ENCODE measurements around the gene FXYD6. TPM values are rescaled to one million over a fixed set of nuclear protein-coding genes. Genes with fewer than 3 reads are reported as not detected.

Gene FXYD6
- polyA plus RNA-seq, 1 of the 3 experiments (the other 2 are of a cell fraction) = 1.4 TPM

- DNase-seq = no peak
- Histone ChIP-seq H3K4me3 (ENCODE audit: low read depth in 2 of 2, low read length in 1 of 2) (no peak overlapping the region), H3K4me1 (ENCODE audit: control insufficient read depth in 1 of 2, insufficient read depth in 2 of 2, low read depth in 1 of 2, low read length in 1 of 2) (peaks cover 0 to 5% of the 10 kb centered on the region in 2 experiments; a peak in 2 of 4 replicates), H3K36me3 (replicated peaks in 1 of 2; ENCODE audit: control insufficient read depth in 1 of 2, insufficient read depth in 2 of 2, low read length in 1 of 2) (no peaks in the 10 kb centered on the region), H3K79me2 (ENCODE audit: insufficient read depth) (no peaks in the 10 kb centered on the region), H3F3A (replicated peaks; ENCODE audit: insufficient read depth) (no peaks in the 10 kb centered on the region), H3K9me3 (no peaks in the 10 kb centered on the region), H3K4me2 (no peak overlapping the region), H3K27ac (ENCODE audit: low read depth in 2 of 2, low read length in 1 of 2) (no peak overlapping the region), H3K9ac (no peak overlapping the region), H2AFZ (ENCODE audit: low read depth) (no peak overlapping the region), H3K9me2 (no peaks in the 10 kb centered on the region), H4K20me1 (ENCODE audit: insufficient read depth) (no peaks in the 10 kb centered on the region), H3K27me3 (ENCODE audit: insufficient read depth) (peaks cover 13% of the 10 kb centered on the region; the same call in 1 of the 2 replicates)
- WGBS (ENCODE audit: low lambda C conversion rate) = 48% methylated on average over 4 of the region's 4 CpGs
- ChIA-PET CTCF (interaction anchor here (0.8 to 4.5 kb wide), 4 partner anchors 10 to 364 kb away, joined by 3 to 33 read pairs (median 10); no protein-coding TSS in a partner anchor), POLR2A (no interaction called here)
- TF ChIP-seq RCOR1 (IDR thresholded peaks at IDR 0.05; ENCODE audit: low read length) (no peak), ZBTB33 (IDR thresholded peaks at IDR 0.05; ENCODE audit: borderline replicate concordance, low read depth) (no peak), GABPA (IDR thresholded peaks at IDR 0.05; ENCODE audit: low read depth) (no peak), CTCF (IDR thresholded peaks at IDR 0.05) (no peak), FOXJ3 (CRISPR knock-in tag; IDR thresholded peaks at IDR 0.05) (no peak), EZH2phosphoT487 (IDR thresholded peaks at IDR 0.05; ENCODE audit: borderline replicate concordance, low read depth) (no peak)
Measured at GRCh38 chr11:117789241-117789640, 87.2 kb downstream of the FXYD6 start.

Other genes starting within 250 kb of the FXYD6 start
- not detected in 2 replicates for gene DSCAML1, start 79.4 kb downstream of the FXYD6 start, polyA plus RNA-seq (2012; rRNA removed)
- gene FXYD2, start 51.9 kb downstream of the FXYD6 start, polyA plus RNA-seq (2012; rRNA removed) = not detected in 2 replicates
- gene TMPRSS13, start 52.7 kb upstream of the FXYD6 start, polyA plus RNA-seq (2012; rRNA removed) = not detected in 2 replicates
- 0.05 TPM in 1 of 2 replicates, not detected in the other for gene IL10RA, start 109.7 kb upstream of the FXYD6 start, polyA plus RNA-seq (2012; rRNA removed)
- gene TMPRSS4, start 200.4 kb upstream of the FXYD6 start, polyA plus RNA-seq (2012; rRNA removed) = not detected in 2 replicates
- gene SMIM35, start 210.3 kb upstream of the FXYD6 start, polyA plus RNA-seq (2012; rRNA removed) = not detected in 2 replicates